Stimulated activated naive CD8-positive, alpha-beta T cell treated with anti-CD3 and anti-CD28 coated beads, Interleukin-15, Interleukin-2, amounts not matched to agents 100 U/mL and 50 U/mL, for 24 hours (primary cell): ENCODE data around the gene MYO3B.
"Not testable (repeated sequence)": the region's sequence is repeated elsewhere in the genome, so short reads cannot be mapped to it uniquely, and the experiment has no call there.

Source experiments
- ATAC-seq: fragments of 150-1000 bp; cut with Tn5 transposase; one replicate; pipeline ENCODE4 v1.10.0; 2021
- DNase-seq: peaks from one replicate; pipeline ENCODE4 v3.0.0; 2021

The MYO3B gene

GRCh38 chr2:170341684-170342623 is 164.0 kb downstream of the MYO3B start:
- DNase-seq (no peak), ATAC-seq (no peak)

GRCh38 chr2:170344663-170345346 is 166.9 kb downstream of the MYO3B start:
- DNase-seq (no peak), ATAC-seq (no peak)

GRCh38 chr2:170345607-170346006 is 167.7 kb downstream of the MYO3B start:
- ATAC-seq (no peak), DNase-seq (no peak)

GRCh38 chr2:170349269-170349668 is 171.3 kb downstream of the MYO3B start:
- not testable (repeated sequence) for ATAC-seq, DNase-seq

GRCh38 chr2:170350929-170351826 is 173.2 kb downstream of the MYO3B start:
- ATAC-seq (no peak), DNase-seq (no peak)

GRCh38 chr2:170353723-170354122 is 175.8 kb downstream of the MYO3B start:
- no peak for ATAC-seq
- DNase-seq, result no peak

- DNase-seq (no peak), ATAC-seq (no peak)
These were observed 176.4 kb downstream of the MYO3B start for GRCh38 chr2:170354388-170354787.

- no peak for ATAC-seq
- DNase-seq, result no peak
These were observed 177.2 kb downstream of the MYO3B start for GRCh38 chr2:170354855-170355780.

GRCh38 chr2:170359466-170359865 is 181.5 kb downstream of the MYO3B start:
- ATAC-seq (no peak), DNase-seq (no peak)

GRCh38 chr2:170360546-170361089 is 182.7 kb downstream of the MYO3B start:
- no peak for ATAC-seq
- no peak for DNase-seq

GRCh38 chr2:170361090-170361936 is 183.4 kb downstream of the MYO3B start:
- peak; percentile 42 for ATAC-seq
- peak; percentile 60 for DNase-seq

GRCh38 chr2:170362313-170362870 is 184.4 kb downstream of the MYO3B start:
- ATAC-seq, result peak; percentile 47
- no peak for DNase-seq

- no peak for DNase-seq
- peak; percentile 90 for ATAC-seq
These were observed 185.1 kb downstream of the MYO3B start for GRCh38 chr2:170362871-170363631.

GRCh38 chr2:170365003-170365402 is 187.1 kb downstream of the MYO3B start:
- no peak for DNase-seq
- ATAC-seq, result no peak

GRCh38 chr2:170365686-170366085 is 187.7 kb downstream of the MYO3B start:
- no peak for DNase-seq
- ATAC-seq, result no peak

- ATAC-seq (peak; percentile 62), DNase-seq (no peak)
These were observed 190.4 kb downstream of the MYO3B start for GRCh38 chr2:170368370-170368769.

- DNase-seq (no peak), ATAC-seq (no peak)
These were observed 191.3 kb downstream of the MYO3B start for GRCh38 chr2:170369228-170369627.

GRCh38 chr2:170369894-170370293 is 191.9 kb downstream of the MYO3B start:
- DNase-seq, result no peak
- ATAC-seq, result no peak
